Measurements from ENCODE around the gene PCOLCE2.

DNA sequence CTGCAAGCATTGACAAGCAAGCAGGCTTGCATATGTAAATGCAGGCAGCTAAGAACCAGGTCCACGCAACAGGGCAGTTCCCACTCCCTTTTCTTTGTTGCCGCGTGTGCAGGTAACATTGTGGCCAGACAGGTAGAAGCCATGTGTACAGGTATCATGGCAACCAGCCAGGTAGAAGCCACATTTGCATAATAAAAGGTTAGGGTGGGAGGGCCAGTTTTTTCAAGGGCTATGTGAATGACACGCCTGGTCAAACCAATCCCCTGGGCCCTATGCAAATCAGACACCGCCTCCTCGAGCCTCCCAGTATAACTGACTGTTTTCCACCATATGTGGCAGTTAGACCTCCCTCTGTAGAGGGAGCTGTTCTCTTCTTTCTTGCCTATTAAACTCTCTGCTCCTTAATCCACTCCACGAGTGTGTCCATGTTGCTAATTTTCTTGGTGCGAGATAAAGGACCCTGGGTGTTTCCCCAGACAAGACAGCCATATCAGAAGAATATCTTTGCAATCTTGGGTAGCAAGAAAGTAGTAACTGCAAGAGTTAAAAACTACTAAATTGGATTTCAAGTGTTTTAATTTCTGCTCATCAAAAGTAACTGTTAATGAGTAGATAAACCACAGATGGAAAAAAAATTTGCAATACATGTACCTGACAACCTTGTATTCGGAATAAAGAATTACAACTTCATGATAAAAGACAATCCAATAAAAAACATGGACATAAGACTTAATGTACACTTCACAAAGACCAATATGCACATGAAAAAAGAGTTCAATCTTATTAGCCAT is 21.8 kb downstream of the PCOLCE2 start:
- TF ChIP-seq POLR2A (IDR thresholded peaks at IDR 0.05): no peak
- TF ChIP-seq, protein P1, sequence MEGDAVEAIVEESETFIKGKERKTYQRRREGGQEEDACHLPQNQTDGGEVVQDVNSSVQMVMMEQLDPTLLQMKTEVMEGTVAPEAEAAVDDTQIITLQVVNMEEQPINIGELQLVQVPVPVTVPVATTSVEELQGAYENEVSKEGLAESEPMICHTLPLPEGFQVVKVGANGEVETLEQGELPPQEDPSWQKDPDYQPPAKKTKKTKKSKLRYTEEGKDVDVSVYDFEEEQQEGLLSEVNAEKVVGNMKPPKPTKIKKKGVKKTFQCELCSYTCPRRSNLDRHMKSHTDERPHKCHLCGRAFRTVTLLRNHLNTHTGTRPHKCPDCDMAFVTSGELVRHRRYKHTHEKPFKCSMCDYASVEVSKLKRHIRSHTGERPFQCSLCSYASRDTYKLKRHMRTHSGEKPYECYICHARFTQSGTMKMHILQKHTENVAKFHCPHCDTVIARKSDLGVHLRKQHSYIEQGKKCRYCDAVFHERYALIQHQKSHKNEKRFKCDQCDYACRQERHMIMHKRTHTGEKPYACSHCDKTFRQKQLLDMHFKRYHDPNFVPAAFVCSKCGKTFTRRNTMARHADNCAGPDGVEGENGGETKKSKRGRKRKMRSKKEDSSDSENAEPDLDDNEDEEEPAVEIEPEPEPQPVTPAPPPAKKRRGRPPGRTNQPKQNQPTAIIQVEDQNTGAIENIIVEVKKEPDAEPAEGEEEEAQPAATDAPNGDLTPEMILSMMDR (IDR thresholded peaks at IDR 0.05): no peak

Measured in ovary (tissue), 3 donors.